8988T (cell line): ENCODE measurements around the gene KCNQ1OT1.
"Not testable (repeated sequence)": the region's sequence is repeated elsewhere in the genome, so short reads cannot be mapped to it uniquely, and the experiment has no call there.

Source experiments
- DNase-seq: peaks from one replicate; pipeline ENCODE4 v3.0.0; 2011

The KCNQ1OT1 gene

DNA sequence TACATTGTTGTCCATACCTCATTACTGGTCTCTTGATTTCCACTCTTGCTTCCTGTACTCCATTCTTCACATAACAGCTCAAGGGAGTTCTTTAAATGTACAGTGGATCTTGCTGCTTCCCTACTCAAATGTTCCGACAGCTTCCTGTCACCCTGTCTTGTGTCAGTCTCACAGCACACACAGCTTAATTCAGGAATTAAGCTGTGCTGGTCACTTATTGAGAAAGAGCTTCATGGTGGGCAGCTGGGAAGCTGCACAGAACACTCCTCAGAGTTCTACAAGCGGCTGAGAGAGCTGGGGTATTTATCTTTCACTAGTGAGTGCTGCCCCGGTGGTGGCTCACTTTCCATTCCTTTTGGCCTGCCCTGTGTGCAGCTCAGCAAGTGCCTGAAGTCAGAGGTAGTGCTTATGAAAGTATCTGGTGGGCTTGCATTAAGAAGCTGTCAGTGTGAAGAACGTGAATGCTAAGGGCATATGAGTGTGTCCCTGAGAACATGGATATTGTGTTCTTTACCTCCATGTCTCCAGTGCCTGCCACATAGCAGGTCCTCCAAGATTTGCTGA, 48.7 kb downstream of the KCNQ1OT1 start:
- no peak for DNase-seq

DNA sequence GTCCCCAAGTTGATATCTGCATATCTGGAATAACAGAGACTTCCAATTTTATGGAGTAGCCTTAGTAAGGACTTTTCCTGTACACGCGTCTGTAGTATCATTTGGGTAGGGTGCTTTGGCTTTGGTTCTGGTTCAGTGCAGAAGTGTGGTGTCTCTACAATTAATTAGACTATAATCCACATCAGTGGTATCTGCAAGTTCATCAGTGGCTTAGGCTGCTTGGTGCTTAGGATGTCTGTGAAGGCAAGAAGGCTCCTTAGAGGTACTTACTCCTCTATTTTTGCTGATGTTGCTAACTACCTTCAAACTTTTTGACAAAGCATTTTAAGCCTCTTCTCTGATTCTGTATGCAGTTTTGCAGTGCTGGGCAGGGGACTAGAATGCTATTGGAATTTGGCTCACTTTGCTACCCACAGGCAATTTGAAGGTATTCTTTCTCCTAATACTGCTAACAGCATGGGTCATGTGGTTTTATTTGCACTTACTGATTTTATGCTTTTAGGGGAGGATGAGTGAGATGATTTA, 49.4 kb downstream of the KCNQ1OT1 start:
- no peak for DNase-seq

DNA sequence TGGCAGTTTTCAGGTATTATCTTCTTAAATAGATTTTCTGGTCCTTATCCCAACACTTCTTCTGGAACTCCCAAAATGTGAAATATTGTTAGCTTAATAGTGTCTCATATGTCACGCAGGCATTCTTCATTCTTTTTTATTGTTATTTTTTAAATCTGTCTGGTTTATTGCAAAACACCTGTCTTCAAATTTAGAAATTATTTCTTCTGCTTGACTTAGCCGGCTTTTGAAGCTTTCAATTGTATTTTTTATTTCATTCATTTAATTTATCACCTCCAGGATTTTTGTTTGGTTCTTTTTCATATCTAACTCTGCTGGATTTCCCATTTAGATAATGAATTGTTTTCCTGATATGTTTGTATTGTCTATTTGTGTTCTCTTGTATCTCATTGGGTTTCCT, 49.9 kb downstream of the KCNQ1OT1 start:
- DNase-seq: no peak

DNA sequence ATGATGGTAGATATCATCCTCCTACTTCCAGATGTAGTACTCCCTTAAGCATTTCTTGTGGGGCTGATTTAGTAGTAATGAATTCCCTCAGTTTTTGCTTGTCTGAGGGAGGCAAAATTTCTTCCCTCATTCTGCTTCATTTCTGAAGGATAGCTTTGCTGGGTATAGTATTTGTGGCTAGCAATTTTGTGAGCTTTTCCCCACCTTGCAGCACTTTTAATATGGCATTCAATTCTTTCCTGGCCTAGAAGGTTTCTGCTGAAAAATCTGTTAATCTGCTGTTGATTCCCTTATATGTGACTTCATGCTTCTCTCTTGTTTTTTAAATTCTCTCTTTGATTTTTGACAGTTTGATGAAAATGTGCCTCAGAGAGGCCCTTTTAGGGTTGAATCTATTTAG, 50.4 kb downstream of the KCNQ1OT1 start:
- DNase-seq: no peak

DNA sequence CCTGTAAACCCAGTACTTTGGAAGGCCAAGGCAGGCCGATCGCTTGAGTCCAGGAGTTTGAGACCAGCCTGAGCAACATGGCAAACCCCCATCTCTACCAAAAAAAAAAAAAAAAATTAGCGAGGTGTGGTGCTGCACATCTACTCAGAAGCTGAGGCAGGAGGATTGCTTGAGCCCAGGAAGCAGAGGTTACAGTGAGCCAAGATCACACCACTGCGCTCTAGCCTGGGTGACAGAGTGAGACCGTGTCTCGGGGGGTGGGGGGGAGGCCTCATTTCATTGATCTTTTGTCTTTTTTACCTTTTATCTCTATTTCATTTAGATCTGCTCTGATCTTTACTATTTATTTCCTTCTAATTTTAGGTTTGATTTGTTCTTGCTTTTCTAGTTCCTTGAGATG, 51.8 kb downstream of the KCNQ1OT1 start:
- DNase-seq: no peak

DNA sequence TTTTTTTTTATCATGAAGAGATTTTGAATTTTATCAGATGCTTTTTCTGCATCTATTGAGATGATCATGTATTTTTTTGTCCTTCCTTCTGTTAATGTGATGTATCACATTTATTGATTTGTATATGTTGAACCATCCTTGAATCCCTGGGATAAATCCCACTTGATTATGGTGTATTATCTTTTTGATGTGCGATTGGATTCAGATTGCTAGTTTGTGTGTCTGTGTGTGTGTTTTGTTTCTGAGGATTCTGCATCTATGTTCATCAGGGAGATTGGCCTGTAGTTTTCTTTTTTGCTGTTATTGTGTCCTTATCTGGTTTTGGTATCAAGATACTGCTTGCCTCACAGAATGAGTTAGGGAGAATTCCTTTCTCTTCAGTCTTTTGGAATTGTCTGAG, 52.6 kb downstream of the KCNQ1OT1 start:
- no peak for DNase-seq

DNA sequence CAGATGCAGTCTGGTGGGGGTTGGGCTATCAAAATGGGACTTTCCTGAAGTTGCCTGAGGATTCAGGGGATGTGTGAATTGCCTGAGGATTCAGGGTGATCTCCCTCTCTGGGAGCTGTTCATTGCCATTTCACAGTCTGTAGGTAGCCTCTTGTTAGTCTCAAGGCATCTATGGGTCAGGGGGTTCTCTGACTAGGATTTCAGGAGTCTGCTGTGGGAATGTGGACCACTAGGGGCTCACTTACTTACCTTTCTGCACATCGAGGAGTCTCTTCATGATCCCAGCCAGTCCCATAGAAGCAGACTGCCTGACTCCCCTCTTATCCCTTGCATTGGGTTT, 54.0 kb downstream of the KCNQ1OT1 start:
- DNase-seq: no peak

DNA sequence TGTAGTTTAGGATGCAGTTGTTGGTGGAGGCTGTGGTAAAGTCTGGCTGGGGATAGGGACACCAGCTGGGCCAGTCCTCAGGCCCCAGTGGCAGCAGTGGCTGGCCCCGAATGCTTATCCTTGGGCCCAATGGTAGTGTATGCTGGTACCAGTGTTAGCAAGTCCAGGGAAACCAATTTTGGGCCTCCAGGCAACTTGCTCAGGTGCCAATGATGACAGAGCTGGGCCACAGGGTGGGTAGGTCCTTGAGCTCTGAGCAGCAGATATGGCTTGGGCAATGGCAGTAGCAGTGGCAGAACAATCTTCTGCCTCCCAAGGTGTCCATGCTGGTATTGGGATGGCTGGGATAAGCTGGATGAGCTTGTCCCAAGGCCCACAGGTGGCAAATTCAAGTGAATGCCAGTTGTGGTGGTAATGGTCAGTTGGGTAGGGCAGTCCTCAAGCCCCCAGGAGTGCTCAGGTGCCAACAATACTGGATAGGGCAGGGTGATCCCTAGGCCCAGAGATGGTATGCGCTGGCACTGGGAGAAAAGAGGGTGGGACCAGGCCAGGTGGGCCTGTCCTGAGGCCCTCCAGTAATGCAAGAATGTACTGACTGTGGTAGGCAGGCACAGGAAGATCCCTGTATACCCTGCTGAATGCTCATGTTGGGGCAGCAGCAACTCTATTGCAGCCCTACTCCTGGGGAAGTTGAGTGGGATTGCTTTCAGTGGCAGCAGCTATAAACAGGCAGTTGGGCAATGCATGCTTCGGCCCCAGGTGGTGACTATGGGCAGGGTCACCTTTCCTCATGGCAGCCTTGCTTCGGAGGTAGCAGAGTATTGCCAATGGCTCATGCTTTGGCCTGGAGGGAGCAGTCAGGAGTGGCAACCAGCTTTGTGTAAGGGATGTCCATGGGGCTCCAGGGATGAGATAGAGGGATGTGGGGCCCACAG, 54.7 kb downstream of the KCNQ1OT1 start:
- DNase-seq: no peak

DNA sequence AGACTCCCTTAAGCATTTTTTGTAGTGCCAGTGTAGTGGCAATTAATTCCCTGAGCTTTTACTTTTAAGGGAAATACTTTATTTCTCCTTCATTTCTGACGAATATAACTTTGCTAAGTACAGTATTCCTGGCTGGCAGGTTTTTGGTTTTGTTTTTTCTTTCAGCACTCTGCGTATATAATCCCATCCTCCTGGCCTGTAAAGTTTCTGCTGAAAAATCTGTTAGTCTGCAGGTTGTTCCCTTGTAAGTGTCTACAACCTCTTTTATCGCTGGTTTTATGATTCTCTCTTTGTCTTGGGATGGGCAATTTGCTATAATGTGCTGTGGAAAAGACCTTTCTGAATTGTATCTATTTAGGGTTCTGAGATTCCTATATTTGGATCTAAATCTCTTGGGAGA, 56.0 kb downstream of the KCNQ1OT1 start:
- DNase-seq: no peak

DNA sequence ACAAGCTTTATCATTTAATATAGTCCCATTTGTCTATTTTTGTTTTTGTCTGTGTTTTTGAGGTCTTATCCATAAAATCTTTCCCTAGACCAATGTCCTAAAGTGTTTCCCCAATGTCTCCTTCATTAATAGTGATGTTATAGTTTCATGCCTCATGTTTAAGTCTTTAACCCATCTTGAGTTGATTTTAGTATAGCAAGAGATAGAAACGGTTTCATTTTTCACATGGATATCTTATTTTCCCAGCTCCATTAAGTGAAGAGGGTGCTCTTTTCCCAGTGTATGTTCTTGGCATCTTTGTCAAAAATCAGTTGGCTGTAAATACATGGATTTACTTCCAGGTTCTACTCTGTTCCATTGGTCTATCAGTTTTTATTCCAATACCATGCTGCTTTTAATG, 58.2 kb downstream of the KCNQ1OT1 start:
- DNase-seq: no peak

DNA sequence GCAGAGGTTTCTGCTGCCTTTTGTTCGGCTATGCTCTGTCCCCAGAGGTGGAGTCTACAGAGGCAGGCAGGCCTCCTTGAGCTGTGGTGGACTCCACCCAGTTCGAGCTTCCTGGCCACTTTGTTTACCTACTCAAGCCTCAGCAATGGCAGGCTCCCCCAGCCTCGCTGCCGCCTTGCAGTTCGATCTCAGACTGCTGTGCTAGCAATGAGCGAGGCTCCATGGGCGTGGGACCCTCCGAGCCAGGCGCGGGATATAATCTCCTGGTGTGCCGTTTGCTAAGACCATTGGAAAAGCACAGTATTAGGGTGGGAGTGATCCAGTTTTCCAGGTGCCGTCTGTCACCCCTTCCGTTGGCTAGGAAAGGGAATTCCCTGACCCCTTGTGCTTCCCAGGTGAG, 60.0 kb downstream of the KCNQ1OT1 start:
- not testable (repeated sequence) for DNase-seq

DNA sequence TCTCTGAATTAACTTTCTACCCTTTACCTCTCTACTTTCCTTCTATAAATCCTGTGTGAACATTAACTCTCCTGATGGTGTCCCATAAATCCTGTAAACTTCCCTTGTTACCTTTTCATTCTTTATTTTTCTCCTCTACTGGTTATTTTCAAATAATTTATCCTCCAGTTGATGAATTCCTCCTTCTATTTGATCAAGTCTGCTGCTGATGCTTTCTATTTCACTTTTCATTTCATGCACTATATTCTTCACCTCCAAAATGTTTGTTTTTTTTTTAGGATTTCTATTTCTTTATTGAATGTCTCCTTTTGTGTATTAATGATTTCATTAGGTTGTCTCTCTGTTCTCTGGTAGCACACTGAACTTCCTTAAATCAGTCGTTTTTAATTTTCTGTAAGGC, 68.6 kb downstream of the KCNQ1OT1 start:
- DNase-seq: no peak

DNA sequence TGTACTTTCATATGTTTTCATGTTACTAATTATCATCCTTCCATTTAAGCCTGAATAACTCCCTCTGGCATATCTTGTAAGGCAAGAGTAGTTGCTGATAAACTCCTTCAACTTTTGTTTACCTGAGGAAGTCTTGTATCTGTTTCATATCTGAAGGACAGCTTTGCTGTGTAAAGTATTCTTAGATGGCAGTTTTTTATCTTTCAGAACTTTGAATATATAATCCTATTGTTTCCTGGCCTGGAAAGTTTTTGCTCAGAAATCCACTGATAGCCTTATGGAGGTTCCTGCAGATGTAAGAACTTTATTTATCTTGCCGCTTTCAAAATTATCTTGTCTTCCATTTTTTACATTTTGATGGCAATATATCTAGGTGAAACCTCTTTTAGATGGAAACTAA, 69.1 kb downstream of the KCNQ1OT1 start:
- DNase-seq: no peak

DNA sequence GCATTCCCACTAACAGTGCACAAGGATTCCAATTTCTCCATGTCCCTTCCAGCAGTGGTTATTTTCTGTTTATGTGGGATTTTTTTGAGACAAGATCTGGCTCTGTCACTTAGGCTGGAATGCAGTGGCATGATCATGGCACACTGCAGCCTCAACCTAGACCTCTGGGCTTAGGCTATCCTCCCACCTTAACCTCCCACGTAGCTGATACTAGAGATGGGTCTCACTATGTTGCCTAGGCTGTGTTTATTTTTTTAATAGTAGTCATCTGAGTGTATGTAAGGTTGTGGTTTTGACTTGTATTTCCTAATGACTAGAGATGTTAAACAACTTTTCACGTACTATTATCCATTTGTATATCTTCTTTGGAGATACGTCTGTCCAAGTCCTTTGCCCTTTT, 74.6 kb downstream of the KCNQ1OT1 start:
- no peak for DNase-seq

DNA sequence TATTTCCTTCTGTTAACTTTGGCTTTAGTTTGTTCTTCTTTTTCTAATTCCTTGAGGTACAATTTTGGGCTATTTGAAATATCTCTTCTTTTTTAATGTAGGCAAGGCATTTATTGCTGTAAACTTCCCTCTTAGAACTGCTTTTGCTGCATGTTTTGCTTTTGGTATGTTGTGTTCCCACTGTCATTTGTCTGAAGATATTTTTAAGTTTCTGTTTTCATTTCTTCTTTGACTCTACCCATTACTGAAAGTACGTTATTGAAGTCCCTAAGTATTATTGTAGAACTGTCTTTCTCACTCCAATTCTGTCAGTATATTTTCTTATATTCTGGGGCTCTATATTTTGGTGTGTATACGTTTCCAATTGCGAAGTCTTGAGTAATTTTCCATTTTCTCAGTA, 77.9 kb downstream of the KCNQ1OT1 start:
- DNase-seq: no peak

DNA sequence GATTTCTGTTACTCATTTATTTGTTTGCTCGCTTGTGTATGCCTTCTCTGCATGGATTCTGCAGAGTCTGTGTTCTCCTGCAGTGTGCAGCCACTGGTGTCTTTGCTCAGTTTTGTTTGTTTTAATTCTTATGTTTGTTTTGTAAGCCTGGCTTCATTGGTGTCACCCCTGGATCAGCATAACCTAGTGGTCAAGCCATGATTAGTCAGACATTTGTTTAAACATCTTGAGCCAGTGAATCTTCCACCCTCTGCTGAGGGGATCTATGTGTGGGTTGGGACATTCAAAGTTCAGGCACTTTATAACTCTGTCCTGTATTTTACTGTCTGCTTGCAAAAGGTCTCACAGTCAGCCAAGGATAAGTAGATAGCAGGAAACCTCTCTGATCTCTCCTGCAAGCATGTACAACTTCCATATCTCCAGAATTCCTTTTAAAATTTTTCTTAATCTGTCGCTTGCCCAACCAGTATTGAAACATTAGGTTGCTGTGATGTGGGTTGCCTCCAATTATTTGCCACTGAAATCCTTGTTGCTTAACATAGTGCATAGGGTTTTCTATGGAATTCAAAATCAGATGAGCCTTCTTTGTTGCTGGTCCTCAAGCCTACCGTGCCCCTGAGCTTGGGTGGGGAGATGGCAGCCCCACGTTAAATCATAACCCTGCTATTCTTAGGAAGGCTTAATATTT, 86.8 kb downstream of the KCNQ1OT1 start:
- DNase-seq: no peak

DNA sequence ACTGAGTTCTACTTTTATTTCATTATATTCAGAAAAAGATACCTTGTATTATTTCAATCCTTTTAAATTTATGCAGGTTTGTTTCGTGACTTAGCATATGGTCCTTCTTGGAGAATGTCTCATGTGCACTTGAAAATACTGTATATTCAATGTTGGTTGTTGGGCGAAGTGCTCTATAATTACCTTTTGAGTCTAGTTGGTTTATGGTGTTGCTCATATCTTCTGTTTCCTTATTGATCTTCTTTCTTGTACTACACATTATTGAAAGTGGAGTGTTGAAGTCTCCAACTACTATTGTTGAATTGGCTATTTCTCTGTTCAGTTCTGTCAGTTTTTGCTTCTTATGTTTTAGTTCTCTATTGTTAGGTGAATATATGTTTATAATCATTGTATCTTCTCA, 90.4 kb downstream of the KCNQ1OT1 start:
- DNase-seq: no peak

DNA sequence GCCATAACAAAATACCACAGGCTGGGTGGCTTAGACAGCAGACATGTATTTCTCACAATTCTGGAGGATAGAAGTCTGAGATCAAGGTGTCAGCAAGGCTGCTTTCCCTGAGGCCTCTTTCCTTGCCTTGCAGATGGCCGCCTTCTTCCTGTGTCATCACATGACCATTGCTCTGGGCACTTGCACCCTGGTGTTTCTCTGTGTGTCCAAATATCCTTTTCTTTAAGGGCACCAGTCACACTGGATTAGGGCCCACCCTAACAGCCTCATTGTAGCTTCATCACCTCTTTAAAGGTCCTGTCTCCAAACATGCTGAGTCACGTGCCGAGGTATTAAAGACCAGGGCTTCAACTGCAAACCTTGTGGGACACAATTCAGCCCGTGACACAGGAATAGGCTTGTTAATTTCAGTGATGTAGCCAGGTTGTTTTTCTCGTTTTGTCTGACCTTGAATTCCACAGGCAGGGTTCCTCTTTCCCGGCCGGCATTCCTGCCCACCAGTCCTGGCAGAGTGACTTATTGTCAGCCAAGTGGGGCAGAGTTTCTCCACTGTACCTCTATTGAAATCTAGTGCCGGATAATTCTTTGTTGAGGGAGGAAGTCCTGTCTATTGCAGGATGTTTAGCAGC, 100.1 kb downstream of the KCNQ1OT1 start:
- DNase-seq: no peak

DNA sequence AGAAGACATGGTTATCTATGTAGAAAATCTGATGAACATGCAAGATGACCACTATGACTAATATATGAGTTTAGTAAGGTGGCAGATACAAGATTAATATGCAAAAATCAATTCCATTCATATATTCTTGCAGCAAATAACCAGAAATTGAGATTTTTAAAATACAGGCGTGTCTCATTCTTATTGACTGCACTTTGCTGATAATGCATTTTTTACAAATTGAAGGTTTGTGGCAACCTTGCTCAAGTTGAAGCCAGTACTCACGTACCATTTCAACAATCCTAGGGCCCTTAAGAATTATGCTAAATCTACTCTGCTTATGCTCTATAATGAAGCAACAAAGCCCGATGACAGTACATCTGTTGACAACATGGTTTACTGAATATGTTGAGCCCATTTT, 104.6 kb downstream of the KCNQ1OT1 start:
- no peak for DNase-seq

DNA sequence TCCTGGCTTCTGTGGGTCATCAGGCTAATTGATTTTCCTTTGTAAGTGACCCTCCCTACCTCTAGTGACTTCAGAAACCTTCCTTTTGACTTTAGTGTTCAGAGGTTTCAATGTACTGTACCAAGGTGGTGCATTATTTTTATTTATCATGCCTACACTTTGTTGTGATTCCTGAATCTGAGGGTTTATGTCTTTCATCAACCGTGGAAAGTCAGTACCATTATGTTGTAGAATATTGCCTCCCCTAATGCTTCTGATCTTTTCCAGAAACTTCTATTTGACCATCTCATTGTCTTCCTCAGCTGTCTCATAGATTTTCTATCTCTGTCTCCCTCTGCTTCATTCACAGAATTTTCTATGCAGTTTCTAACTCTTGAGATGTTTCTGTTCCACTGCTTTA, 105.5 kb downstream of the KCNQ1OT1 start:
- no peak for DNase-seq

DNA sequence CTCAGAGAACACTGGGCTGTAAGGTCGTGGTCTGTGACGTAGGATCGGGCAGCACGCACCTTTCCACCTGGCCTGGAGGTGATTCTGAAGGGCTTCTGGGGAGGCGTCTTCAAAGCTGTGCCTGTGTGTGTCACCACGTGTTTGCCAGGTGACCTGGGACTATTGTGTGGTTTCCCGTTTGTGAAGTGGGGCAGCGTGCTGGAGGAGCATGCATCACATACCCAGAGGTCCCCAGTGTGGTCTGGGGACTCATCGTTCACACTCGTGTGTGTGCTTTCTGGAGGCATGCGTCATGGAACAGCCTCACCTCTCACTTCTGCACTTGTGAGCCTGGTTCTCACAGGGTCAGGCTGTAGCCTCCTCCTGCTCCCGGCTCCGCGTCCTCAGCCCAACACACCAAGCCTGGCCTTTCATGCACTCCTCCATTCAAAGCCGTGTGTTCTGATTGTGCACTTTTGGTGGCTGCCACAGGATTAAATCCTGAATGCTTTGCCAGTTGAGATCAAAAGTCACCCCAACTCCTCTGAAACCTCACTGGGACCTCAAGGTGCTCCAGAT, 106.3 kb downstream of the KCNQ1OT1 start:
- DNase-seq: no peak

DNA sequence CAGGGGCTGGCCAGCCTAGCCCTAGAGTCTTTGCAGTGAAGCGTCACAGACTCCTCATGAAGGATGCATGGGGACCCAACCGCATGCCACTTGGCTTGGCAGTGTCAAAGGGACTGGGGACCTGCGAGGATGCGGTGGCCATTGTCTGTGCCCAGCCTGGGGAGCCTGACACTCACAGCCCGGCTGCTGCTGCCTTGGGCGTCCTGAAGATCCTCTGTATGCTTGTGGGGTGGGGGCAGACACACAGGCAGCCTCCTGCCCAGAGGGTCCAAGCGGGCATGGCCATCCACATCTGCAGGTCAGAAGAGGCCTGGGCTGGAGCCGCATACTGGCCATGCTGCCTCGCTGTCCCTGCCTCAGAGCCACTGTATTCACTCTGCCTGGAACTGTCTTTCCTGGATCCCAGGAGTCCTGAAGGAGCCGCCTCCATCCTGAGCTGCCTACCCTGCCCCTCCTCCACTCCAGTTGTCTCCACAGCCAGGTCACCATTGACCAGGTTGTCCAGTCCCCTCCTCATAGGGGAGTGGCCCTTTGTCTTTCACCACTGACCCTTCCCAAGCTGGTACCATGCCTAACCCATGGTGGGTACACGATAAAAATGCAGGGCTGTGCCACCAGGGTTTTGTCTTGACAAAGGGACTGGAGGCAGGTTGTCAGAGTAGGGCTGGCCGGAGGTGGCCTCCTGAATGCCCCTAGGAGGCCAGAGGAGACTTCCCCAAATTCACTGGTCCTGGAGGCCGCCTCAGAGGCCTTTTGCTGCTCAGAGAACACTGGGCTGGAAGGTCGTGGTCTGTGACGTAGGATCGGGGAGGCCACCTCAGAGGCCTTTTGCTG, 107.0 kb downstream of the KCNQ1OT1 start:
- no peak for DNase-seq
